Hepatocyte (in vitro differentiated cells): Measurements from ENCODE around the gene KCNMB1.

Experiments
- EZH2phosphoT487 ChIP-seq: fragments of 200-600 bp; sonication (generic); IDR thresholded peaks from one replicate; pipeline ENCODE4 v1.6.1; 2018; ENCODE audit warnings: antibody characterized with exemption, mild to moderate bottlenecking, low read depth, moderate library complexity; ENCODE audit not compliant: unreplicated experiment, severe bottlenecking
- TF ChIP-seq, protein P1 (sequence below): fragments of 200-600 bp; sonication (generic); IDR thresholded peaks from 2 replicates; pipeline ENCODE4 v1.5.1; 2016; ENCODE audit warnings: antibody characterized with exemption, mild to moderate bottlenecking; ENCODE audit not compliant: poor library complexity

DNA sequence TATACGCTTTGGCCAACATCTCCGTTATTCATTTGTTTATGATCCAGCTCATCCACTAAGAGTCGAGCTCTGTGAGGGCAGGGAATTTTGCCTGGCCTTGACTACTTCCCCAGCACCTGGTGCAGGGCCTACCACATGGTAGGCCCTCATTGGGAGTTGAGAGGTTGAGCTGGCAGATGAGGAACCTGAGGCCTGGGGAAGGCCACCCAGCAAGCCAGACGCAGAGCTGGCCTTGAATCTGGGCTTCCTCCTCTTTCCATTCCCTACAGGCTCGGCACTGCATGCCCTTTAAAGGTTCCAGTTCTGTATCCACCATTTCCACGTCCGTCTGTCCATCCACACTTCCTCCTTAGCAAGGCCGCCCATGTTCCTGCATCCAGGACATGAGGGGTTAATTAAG lies 24.2 kb downstream of the KCNMB1 start:
- TF ChIP-seq, protein P1, sequence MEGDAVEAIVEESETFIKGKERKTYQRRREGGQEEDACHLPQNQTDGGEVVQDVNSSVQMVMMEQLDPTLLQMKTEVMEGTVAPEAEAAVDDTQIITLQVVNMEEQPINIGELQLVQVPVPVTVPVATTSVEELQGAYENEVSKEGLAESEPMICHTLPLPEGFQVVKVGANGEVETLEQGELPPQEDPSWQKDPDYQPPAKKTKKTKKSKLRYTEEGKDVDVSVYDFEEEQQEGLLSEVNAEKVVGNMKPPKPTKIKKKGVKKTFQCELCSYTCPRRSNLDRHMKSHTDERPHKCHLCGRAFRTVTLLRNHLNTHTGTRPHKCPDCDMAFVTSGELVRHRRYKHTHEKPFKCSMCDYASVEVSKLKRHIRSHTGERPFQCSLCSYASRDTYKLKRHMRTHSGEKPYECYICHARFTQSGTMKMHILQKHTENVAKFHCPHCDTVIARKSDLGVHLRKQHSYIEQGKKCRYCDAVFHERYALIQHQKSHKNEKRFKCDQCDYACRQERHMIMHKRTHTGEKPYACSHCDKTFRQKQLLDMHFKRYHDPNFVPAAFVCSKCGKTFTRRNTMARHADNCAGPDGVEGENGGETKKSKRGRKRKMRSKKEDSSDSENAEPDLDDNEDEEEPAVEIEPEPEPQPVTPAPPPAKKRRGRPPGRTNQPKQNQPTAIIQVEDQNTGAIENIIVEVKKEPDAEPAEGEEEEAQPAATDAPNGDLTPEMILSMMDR = no peak
- TF ChIP-seq EZH2phosphoT487 = no peak
